Fibroblast of lung (primary cell): ENCODE results near the gene TRIM38.

ENCODE experiments used
- CTCF ChIP-seq, 2 donors: IDR thresholded peaks in 1 of 2; conservative IDR thresholded peaks in 1 of 2; 1 replicate in 1 of 2; 2 replicates in 1 of 2; pipeline ENCODE4 v1.5.1; 2011 to 2012; ENCODE audit warnings: low read length in 2 of 2, control low read depth in 1 of 2, inconsistent platforms in 1 of 2, low read depth in 1 of 2, mild to moderate bottlenecking in 1 of 2
- EZH2 ChIP-seq: IDR thresholded peaks from 2 replicates; pipeline ENCODE4 v1.5.1; 2012; ENCODE audit warnings: low read length, control low read depth, mild to moderate bottlenecking; ENCODE audit errors: missing control alignments

DNA sequence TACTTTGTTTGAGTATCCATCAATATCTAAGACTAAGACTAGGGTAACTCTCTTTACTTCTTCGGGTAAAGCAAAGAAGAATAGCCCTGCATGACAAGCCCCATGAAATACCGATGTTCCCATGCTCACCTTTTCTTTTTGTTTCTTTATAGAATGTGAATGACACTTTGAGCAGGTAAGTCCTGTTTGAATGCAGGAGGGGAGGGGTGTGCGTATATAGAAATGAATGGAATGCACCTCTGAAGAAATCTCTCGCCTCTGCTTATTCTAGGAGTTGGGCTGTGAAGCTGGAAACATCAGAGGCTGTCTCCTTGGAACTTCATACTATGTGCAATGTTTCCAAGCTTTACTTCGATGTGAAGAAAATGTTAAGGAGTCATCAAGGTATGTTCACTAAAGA, 10.3 kb downstream of the TRIM38 start:
- TF ChIP-seq EZH2 (no peak), CTCF (conservative IDR thresholded peaks at IDR 0.05 in 1 of 2, IDR thresholded peaks at IDR 0.05 in 1 of 2; ENCODE audit: low read depth in 1 of 2, low read length in 2 of 2) (no peak)
